Activated T-helper 1 cell treated with anti-CD3 and anti-CD28 coated beads, Interleukin-2, amount 50 U/mL, for 16 hours (primary cell): ENCODE measurements around the gene MAPKAP1.

Experiments
- DNase-seq, 2 donors: peaks; one replicate each; pipeline ENCODE4 v3.0.0-alpha.2; 2020; ENCODE audit warnings: low read depth in 1 of 2, low spot score in 1 of 2

MAPKAP1 gene

DNA sequence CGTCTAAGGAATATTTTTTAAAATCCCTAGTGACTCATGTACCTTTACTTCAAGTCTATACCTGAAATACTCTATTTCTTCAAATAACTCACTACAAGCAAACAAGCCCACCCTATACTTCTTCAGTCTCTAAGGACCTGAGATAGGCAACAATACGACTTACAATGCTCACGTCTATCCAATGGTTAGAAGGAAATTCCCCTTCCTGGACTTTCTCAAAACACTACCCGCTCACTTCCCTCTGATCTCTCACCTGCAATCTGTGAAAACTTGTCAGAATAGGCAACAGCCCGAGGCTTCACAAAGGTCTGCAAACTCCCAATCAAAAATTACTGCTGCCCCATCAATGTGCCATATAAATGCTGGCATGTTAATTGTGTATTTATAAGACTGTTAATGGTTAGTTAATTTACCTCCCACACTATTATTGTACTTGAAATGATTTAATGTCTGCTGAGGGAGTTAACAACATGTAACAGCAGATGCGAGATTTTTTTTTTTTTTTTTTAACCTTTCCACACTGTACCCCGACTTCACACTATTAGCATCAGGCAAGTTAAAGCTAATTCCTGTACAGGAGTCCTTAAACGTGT, 27.3 kb downstream of the MAPKAP1 start:
- DNase-seq: no peak

- no peak for DNase-seq
Observed at GRCh38 chr9:125674981-125675973, 31.7 kb downstream of the MAPKAP1 start.

- no peak for DNase-seq
Observed at GRCh38 chr9:125672876-125673275, 34.1 kb downstream of the MAPKAP1 start.

GRCh38 chr9:125663127-125663526, 43.9 kb downstream of the MAPKAP1 start:
- DNase-seq: no peak

DNA sequence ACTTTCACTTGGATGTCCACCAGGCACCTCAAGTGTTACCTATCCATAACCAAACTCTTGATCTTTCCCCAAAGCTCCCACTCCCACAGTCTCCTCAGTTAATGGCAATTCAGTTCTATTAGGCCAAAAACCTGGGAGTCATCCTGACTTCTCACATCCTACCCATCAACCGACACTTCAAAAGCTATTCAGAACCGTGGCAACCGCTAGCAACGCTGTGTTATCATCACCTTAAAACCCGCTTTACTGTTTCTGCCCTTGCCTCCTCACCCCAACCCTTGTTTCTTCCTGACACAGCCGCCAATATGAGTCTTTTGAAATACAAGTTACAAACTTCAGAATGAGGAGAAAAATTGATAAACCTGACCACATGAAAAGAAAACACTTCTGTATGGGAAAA, 46.5 kb downstream of the MAPKAP1 start:
- DNase-seq: no peak

GRCh38 chr9:125659954-125660353, 47.1 kb downstream of the MAPKAP1 start:
- no peak for DNase-seq

GRCh38 chr9:125659201-125659840, 47.7 kb downstream of the MAPKAP1 start:
- DNase-seq: no peak

GRCh38 chr9:125656560-125656959, 50.4 kb downstream of the MAPKAP1 start:
- DNase-seq: no peak

DNA sequence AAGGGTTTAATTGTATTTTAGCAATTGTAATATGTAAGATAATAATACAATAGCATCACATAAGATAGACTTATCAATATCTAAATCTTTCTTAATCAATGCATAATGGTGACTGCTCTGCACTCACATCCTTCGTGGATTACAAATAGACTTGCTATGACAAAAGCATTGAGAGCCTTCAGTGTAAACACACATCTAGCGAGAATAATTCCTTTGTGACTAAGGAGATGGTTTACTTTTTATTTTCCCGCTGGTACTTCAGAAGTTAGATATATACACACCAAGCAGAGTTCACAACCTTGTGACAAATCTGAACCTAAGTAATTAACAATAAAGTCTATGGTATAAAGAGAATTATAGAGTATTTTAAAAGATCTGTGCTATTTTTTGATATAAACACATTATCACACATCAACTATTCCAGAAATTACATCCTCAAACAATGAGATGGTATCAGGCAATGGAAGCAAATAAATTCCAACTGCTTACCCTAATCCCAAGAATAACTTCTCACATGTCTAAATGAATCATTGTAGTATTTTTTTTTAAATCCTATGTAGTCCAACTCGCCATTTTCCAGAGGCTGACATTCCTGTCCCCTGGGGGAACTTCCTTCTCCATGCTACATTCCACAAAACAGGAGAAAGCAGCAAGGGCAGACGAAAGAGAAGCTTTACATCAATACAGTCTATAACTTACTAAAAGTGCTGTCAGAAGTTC, 51.2 kb downstream of the MAPKAP1 start:
- no peak for DNase-seq

- no peak for DNase-seq
Observed at GRCh38 chr9:125655066-125655633, 51.9 kb downstream of the MAPKAP1 start.

DNA sequence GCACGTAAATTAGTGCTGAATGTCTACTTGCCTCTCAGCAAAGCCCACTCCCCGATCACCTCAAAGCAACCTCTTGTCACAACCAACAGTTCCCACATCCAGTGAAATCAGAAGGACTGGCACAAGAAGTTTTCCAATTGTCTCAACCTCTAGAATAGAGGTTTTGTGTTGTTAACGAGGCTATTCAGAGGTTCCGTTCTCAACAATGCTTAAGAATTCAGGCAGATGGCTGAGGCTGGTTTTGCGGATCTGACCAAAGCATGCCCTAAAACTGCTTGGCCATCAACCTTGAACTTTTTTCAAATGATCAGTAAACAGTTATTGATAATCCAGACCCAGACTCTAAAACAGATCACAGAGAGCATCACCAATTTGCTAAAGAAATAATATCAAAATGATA, 52.9 kb downstream of the MAPKAP1 start:
- no peak for DNase-seq

DNA sequence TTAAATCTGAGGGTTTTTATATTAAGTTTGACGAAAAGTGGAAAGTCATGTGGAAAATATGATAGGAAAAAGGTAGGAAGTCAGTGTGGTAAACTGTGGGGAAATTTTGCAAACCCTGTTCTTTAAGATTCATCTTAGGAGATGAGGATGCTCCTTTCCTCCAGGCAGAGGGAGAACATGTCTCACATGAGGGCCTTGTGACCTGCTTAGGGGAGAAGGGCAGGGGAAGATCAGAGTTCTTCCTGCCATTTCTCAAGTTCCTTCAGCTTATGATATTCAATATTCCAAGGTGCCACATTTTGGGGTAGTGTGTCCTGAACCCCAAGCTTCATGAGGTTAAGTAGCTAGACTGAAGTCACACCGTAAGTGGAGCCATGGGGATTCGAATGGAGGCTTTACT, 53.7 kb downstream of the MAPKAP1 start:
- DNase-seq: no peak

DNA sequence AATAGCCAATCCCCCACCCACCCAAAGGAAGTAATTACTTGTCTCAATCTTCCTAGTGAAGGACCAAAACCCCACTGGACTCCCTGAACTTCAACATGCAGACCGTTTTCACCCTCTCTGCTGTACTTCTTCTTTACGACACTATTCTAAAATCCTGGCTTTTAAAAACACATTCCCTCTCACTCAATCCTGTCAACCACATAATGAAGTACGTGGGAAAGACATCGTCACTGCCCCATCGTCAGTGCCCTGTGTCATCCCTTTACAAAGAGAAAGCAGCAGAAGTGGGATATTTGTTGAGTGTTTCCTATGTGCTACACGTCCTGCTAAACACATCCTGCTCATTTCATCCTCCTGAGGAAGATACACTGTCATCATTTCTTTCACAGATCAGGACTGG, 54.2 kb downstream of the MAPKAP1 start:
- no peak for DNase-seq

DNA sequence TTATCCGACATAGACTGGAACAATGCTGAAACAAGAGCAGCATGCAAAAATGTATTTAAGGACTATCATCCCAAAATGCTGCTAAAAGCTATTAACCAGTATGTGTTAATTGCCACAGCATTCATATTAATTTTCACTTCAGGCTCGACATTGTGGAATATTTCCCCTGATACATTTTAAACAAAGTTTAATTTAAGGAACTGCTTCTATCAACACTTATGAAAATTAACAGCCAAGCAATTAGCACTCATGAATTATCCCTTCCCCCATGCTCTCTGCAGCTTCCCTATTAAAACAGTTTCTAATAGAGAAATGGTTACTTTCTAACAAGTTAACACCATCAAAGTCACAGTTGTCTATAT, 54.8 kb downstream of the MAPKAP1 start:
- no peak for DNase-seq

DNA sequence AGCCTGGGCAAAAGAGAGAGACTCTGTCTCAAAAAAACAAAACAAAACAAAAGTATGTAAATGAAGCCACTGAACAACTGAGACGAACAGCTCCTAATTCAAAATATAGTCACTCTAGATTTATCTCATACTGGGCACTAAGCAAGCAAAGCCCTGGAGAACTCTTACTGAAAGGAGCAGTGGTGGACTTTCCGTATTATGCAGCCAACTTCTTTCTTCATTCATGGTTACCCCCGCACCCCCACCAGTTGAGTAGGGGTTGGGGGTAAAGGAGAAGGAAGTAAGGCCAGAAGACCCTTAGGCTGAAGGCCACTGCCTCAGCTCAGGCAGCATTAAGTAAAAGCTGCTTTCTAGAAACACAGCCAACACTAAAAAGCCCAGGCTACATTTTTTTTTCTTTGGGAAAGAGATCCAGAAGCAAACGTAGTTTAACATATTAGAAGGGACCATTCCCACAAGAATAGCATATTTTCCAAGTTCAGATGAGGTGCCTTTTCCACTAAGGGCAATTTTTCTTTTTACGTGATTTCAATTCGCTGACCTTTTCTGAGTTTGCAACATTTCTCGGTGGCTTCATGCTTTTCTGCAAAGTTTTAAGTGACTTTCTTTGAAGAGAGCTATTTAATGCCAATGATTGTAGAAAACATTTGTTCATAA, 55.3 kb downstream of the MAPKAP1 start:
- DNase-seq: no peak

GRCh38 chr9:125650271-125650737, 56.7 kb downstream of the MAPKAP1 start:
- no peak for DNase-seq

DNA sequence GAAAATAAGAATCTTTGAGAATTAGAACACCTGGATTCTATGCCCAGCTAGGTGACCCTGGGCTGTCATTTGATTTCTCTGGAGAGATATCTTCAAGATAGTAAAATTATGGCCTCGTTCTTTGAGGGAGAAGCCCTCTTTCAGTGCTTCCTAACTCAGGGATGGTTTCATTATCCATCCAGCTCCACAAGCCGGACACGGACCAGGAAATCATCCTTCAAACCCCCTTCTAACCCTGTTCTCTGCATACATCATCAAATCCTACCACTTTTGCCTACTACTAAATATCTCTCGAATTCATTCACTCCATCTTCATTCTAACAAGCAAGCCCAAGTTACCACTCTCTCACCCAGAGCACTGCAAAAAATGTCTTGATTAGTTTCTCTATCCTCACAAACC, 57.2 kb downstream of the MAPKAP1 start:
- no peak for DNase-seq

GRCh38 chr9:125649315-125649714, 57.7 kb downstream of the MAPKAP1 start:
- no peak for DNase-seq

GRCh38 chr9:125648294-125648693, 58.7 kb downstream of the MAPKAP1 start:
- no peak for DNase-seq

DNA sequence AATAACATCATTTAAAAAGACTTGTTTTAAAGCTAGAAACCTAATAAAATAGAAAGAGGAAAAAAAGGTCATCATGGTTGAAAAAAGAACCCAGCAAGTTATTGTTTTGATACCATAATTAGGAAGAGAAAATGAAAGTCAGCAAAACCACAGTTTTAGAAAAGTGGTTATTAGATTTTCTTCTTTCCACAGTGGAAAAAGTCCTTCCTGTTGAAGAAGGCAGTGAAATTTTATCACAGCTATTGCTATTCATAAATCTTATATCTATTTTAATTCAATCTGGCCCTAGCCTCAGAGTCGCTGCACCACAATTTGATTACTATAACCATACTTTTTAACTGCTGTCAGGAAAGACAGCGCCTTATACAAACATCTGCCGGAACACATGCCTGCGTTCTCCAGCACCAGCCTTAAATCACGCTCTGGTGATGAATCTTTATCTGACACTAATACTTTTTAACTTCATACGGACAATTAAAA, 60.3 kb downstream of the MAPKAP1 start:
- DNase-seq: no peak
